Stomach (tissue), 9 donors: ENCODE measurements around the gene PRKN. TPM values are rescaled to one million over a fixed set of nuclear protein-coding genes. Genes with fewer than 3 reads are reported as not detected.

Experiments
- DNase-seq, 2 donors: peaks; one replicate each; pipeline versions ENCODE4 v3.0.0 to v3.0.0-alpha.2; 2013 to 2019
- H3K27ac ChIP-seq, 5 donors: fragments of 200-600 bp in 4 of 5; sonication (generic) in 4 of 5; one replicate each; pipeline ENCODE4 v1.5.1; 2013 to 2019; ENCODE audit warnings: mild to moderate bottlenecking in 1 of 5, moderate library complexity in 1 of 5
- H3K27me3 ChIP-seq, 3 donors: fragments of 200-600 bp; sonication (generic); one replicate each; pipeline ENCODE4 v1.5.1; 2017 to 2019; ENCODE audit warnings: mixed run types in 1 of 3
- H3K36me3 ChIP-seq, 4 donors: fragments of 200-600 bp; sonication (generic); 1 replicate in 3 of 4; 2 replicates in 1 of 4; pipeline ENCODE4 v1.5.1; 2016 to 2019
- H3K4me1 ChIP-seq, 4 donors: fragments of 200-600 bp; sonication (generic); one replicate each; pipeline ENCODE4 v1.5.1; 2016 to 2019
- H3K4me3 ChIP-seq, 4 donors: fragments of 200-600 bp; sonication (generic) in 3 of 4; one replicate each; pipeline ENCODE4 v1.5.1; 2016 to 2019; ENCODE audit warnings: mild to moderate bottlenecking in 1 of 4
- H3K9me3 ChIP-seq, 4 donors: fragments of 200-600 bp; sonication (generic); one replicate each; pipeline ENCODE4 v1.5.1; 2016 to 2019
- CTCF ChIP-seq, 7 experiments: fragments of 450-650 bp in 4 of 7; fragments of 200-600 bp in 3 of 7; sonication (generic) in 3 of 7; IDR thresholded peaks; one replicate each; pipeline ENCODE4 v1.5.1; 2016 to 2019; ENCODE audit warnings: antibody characterized with exemption in 7 of 7, control low read depth in 2 of 7, mild to moderate bottlenecking in 1 of 7
- EP300 ChIP-seq: sonication (generic); formaldehyde crosslinking; IDR thresholded peaks from one replicate; pipeline ENCODE4 v1.6.1; 2017; ENCODE audit warnings: antibody characterized with exemption
- POLR2A ChIP-seq, 4 donors: fragments of 450-650 bp; IDR thresholded peaks; one replicate each; pipeline ENCODE4 v1.6.1; 2016; ENCODE audit warnings: antibody characterized with exemption in 4 of 4, control low read depth in 2 of 4, mild to moderate bottlenecking in 1 of 4, moderate library complexity in 1 of 4
- POLR2AphosphoS5 ChIP-seq, 3 donors: sonication (generic); formaldehyde crosslinking; IDR thresholded peaks; one replicate each; pipeline ENCODE4 v1.6.1; 2016; ENCODE audit warnings: antibody characterized with exemption in 3 of 3
- WGBS, 5 donors: extraction: QIAGEN DNeasy Blood & Tissue Kit in 3 of 5; methylation state at CpG; one replicate each; pipeline versions ENCODE4 v1.1.5 to v1.1.7; 2013 to 2018; 5-methylcytosine and 5-hydroxymethylcytosine counted together
- intact Hi-C: fragments of 100-400 bp; cut with DNase I; formaldehyde crosslinking; loops from one replicate; pipeline ENCODE4 v1.15.1; 2023; ENCODE audit warnings: low total_unique reads
- polyA plus RNA-seq, 3 donors: library from polyadenylated mRNA; stranded (reverse); fragments of 200-250 nt; gene quantifications; one replicate each; pipeline ENCODE4 v1.2.3, GENCODE V29; 2013
- total RNA-seq, 5 donors: library from RNA; depleted of rRNA; stranded (reverse); fragments of >200 nt; gene quantifications; one replicate each; pipeline versions ENCODE4 v1.1.0 to v1.2.3, GENCODE V29; 2014 to 2016
- donor health status: healthy with polysubstance abuse.
- donor health status: Bipolar disorder and iron deficiency.
- donor health status: healthy.

Gene PRKN
- total and polyA plus RNA-seq, 8 donors = 0.68 to 19.8 (median 9.5) TPM

- intact Hi-C loops = no loop called here
- Histone ChIP-seq H3K4me1 (no peaks in the 10 kb centered on the region), H3K9me3 (no peaks in the 10 kb centered on the region), H3K36me3 (no peaks in the 10 kb centered on the region), H3K27me3 (no peaks in the 10 kb centered on the region), H3K4me3 (no peak overlapping the region), H3K27ac (no peak overlapping the region)
- WGBS, 5 donors = 24 to 45% (median 34%) methylated on average over 3 of the region's 3 CpGs
- peak in 1 of 2 donors; percentile 64 for DNase-seq
- TF ChIP-seq POLR2A (IDR thresholded peaks at IDR 0.05) (no peak), CTCF (IDR thresholded peaks at IDR 0.05) (no peak), POLR2AphosphoS5 (IDR thresholded peaks at IDR 0.05) (no peak), EP300 (no peak)
Measured at GRCh38 chr6:162750776-162751175, 23.2 kb upstream of the PRKN start.

- intact Hi-C loops = no loop called here
- TF ChIP-seq CTCF (IDR thresholded peaks at IDR 0.05) (peak in 2 of 7 experiments; percentile 14 to 15), POLR2A (IDR thresholded peaks at IDR 0.05) (no peak), EP300 (no peak)
- no peaks in the 10 kb centered on the region for H3K27me3 ChIP-seq
- no peaks in the 10 kb centered on the region for H3K9me3 ChIP-seq
- H3K36me3 ChIP-seq = no peaks in the 10 kb centered on the region
- H3K4me3 ChIP-seq = no peak overlapping the region
- no peak overlapping the region for H3K27ac ChIP-seq
- 19 to 36% (median 27%) methylated on average over 1 of the region's 1 CpG for WGBS, 5 donors
- H3K4me1 ChIP-seq = peaks cover 0 to 7% (median 0%) of the 10 kb centered on the region in 4 donors
- no peak for DNase-seq
Measured at GRCh38 chr6:162736961-162737360, 9.4 kb upstream of the PRKN start.

- Histone ChIP-seq H3K27me3 (no peaks in the 10 kb centered on the region), H3K9me3 (no peaks in the 10 kb centered on the region), H3K4me3 (no peak overlapping the region), H3K27ac (no peak overlapping the region), H3K4me1 (peaks cover 0 to 7% (median under 1%) of the 10 kb centered on the region in 4 donors), H3K36me3 (no peaks in the 10 kb centered on the region)
- TF ChIP-seq POLR2AphosphoS5 (IDR thresholded peaks at IDR 0.05) (no peak), CTCF (IDR thresholded peaks at IDR 0.05) (no peak), POLR2A (IDR thresholded peaks at IDR 0.05) (no peak), EP300 (no peak)
- intact Hi-C loops = no loop called here
- WGBS, 5 donors = 54 to 70% (median 60%) methylated on average over 4 of the region's 4 CpGs
- no peak for DNase-seq
Measured at GRCh38 chr6:162733489-162733888, 5.9 kb upstream of the PRKN start.

GRCh38 chr6:162730502-162730901 lies 2.9 kb upstream of the PRKN start:
- 92 to 100% (median 98%) methylated on average over 1 of the region's 1 CpG for WGBS, 5 donors
- Histone ChIP-seq H3K27ac (no peak overlapping the region), H3K9me3 (no peaks in the 10 kb centered on the region), H3K36me3 (no peaks in the 10 kb centered on the region), H3K27me3 (no peaks in the 10 kb centered on the region), H3K4me1 (peaks cover 6 to 25% (median 14%) of the 10 kb centered on the region in 4 donors), H3K4me3 (no peak overlapping the region)
- no peak for DNase-seq
- intact Hi-C loops = no loop called here
- no peak for TF ChIP-seq CTCF (IDR thresholded peaks at IDR 0.05)
- no peak for TF ChIP-seq EP300
- no peak for TF ChIP-seq POLR2AphosphoS5 (IDR thresholded peaks at IDR 0.05)
- no peak for TF ChIP-seq POLR2A (IDR thresholded peaks at IDR 0.05)
